Parathyroid adenoma (tissue), 2 donors: Measurements from ENCODE around the gene DLG2.

Source experiments
- H2AFZ ChIP-seq: fragments of 300-600 bp; sonication (generic); one replicate; pipeline ENCODE4 v1.7.0; 2017; ENCODE audit warnings: antibody characterized with exemption, mild to moderate bottlenecking
- H3K27ac ChIP-seq: fragments of 300-600 bp; sonication (generic); one replicate; pipeline ENCODE4 v1.7.0; 2017
- H3K27me3 ChIP-seq: fragments of 300-600 bp; sonication (generic); one replicate; pipeline ENCODE4 v1.7.0; 2017; ENCODE audit warnings: low read length; ENCODE audit not compliant: control insufficient read depth, insufficient read depth
- H3K36me3 ChIP-seq: fragments of 300-600 bp; sonication (generic); one replicate; pipeline ENCODE4 v1.7.0; 2017; ENCODE audit warnings: low read length; ENCODE audit not compliant: control insufficient read depth, insufficient read depth
- H3K4me1 ChIP-seq: fragments of 300-600 bp; sonication (generic); one replicate; pipeline ENCODE4 v1.7.0; 2017; ENCODE audit warnings: control low read depth
- H3K4me2 ChIP-seq: fragments of 300-600 bp; sonication (generic); one replicate; pipeline ENCODE4 v1.7.0; 2017; ENCODE audit warnings: low read length
- H3K4me3 ChIP-seq: fragments of 300-600 bp; sonication (generic); one replicate; pipeline ENCODE4 v1.7.0; 2017; ENCODE audit warnings: low read depth, low read length
- H3K79me2 ChIP-seq: fragments of 300-600 bp; sonication (generic); one replicate; pipeline ENCODE4 v1.7.0; 2017; ENCODE audit warnings: control low read depth
- H3K9ac ChIP-seq: fragments of 300-600 bp; sonication (generic); one replicate; pipeline ENCODE4 v1.7.0; 2017; ENCODE audit warnings: mild to moderate bottlenecking
- H3K9me3 ChIP-seq: fragments of 300-600 bp; sonication (generic); one replicate; pipeline ENCODE4 v1.7.0; 2017; ENCODE audit warnings: low read length; ENCODE audit not compliant: control insufficient read depth
- TF ChIP-seq, protein P1 (sequence below): fragments of 300-600 bp; sonication (generic); IDR thresholded peaks from one replicate; pipeline ENCODE4 v1.7.0; 2017; ENCODE audit warnings: antibody characterized with exemption, mild to moderate bottlenecking
- donor health status: primary hyperparathyroidism.

DLG2 gene

DNA sequence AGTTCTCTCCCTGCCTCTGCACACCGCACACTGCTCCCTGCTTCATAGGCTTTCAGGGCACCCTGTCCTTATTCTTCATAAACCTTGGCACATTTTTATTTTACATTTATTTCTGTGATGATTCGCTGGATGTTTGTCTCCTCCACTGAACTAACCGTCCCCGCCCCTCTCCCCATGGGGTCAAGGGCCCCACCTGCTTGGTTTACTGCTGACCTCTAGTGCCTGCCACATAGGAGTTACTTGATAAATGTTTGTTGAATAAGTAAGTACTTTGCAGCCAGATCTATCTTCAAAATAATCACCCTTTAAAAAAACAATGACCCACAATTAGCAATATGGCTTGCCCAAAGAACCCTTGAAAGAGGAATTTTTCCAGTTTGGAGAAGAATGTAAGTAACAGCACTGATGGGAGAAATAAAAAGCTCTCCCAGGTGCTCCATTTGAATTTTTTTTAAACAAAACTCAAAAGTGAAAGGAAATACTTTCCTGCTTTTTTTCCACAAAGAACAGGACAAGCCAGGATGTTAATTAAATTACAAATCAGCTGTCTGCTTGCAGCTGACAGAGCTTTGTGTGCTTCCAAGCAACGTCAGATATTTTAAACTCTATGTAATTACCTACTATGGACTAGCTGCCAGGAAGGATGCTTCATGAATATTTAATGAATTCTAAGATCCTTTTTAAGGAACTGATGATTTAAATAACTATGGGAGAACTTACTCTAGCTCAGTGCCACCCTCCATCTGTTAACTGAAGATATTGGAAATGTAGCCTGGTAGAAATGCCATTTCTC lies 1083.6 kb downstream of the DLG2 start:
- no peaks in the 10 kb centered on the region for H3K4me1 ChIP-seq
- no peak overlapping the region for H3K4me2 ChIP-seq
- no peak overlapping the region for H3K27ac ChIP-seq
- H3K4me3 ChIP-seq = no peak overlapping the region
- H3K9me3 ChIP-seq = no peaks in the 10 kb centered on the region
- no peaks in the 10 kb centered on the region for H3K79me2 ChIP-seq
- no peaks in the 10 kb centered on the region for H3K36me3 ChIP-seq
- no peak overlapping the region for H2AFZ ChIP-seq
- TF ChIP-seq, protein P1, sequence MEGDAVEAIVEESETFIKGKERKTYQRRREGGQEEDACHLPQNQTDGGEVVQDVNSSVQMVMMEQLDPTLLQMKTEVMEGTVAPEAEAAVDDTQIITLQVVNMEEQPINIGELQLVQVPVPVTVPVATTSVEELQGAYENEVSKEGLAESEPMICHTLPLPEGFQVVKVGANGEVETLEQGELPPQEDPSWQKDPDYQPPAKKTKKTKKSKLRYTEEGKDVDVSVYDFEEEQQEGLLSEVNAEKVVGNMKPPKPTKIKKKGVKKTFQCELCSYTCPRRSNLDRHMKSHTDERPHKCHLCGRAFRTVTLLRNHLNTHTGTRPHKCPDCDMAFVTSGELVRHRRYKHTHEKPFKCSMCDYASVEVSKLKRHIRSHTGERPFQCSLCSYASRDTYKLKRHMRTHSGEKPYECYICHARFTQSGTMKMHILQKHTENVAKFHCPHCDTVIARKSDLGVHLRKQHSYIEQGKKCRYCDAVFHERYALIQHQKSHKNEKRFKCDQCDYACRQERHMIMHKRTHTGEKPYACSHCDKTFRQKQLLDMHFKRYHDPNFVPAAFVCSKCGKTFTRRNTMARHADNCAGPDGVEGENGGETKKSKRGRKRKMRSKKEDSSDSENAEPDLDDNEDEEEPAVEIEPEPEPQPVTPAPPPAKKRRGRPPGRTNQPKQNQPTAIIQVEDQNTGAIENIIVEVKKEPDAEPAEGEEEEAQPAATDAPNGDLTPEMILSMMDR = no peak
- no peak overlapping the region for H3K9ac ChIP-seq
- no peaks in the 10 kb centered on the region for H3K27me3 ChIP-seq

GRCh38 chr11:84541731-84542340 lies 1085.3 kb downstream of the DLG2 start:
- Histone ChIP-seq H3K4me1 (no peaks in the 10 kb centered on the region), H3K4me3 (no peak overlapping the region), H3K27me3 (no peaks in the 10 kb centered on the region), H3K27ac (no peak overlapping the region), H3K36me3 (no peaks in the 10 kb centered on the region), H2AFZ (no peak overlapping the region), H3K79me2 (no peaks in the 10 kb centered on the region), H3K4me2 (no peak overlapping the region), H3K9me3 (no peaks in the 10 kb centered on the region), H3K9ac (no peak overlapping the region)
- TF ChIP-seq, protein P1 = no peak

- Histone ChIP-seq H3K9ac (no peak overlapping the region), H3K4me2 (no peak overlapping the region), H3K9me3 (no peaks in the 10 kb centered on the region), H3K27me3 (no peaks in the 10 kb centered on the region), H3K36me3 (no peaks in the 10 kb centered on the region), H3K27ac (no peak overlapping the region), H2AFZ (no peak overlapping the region), H3K4me3 (no peak overlapping the region), H3K4me1 (no peaks in the 10 kb centered on the region), H3K79me2 (no peaks in the 10 kb centered on the region)
- TF ChIP-seq, protein P1 = no peak
These were observed 1090.7 kb downstream of the DLG2 start for GRCh38 chr11:84536456-84536855.

GRCh38 chr11:84532364-84532763 lies 1094.8 kb downstream of the DLG2 start:
- H3K79me2 ChIP-seq = no peaks in the 10 kb centered on the region

More at GRCh38 chr11:84532364-84532763, 1094.8 kb downstream of the DLG2 start:
- Histone ChIP-seq H3K4me1 (no peaks in the 10 kb centered on the region), H3K9me3 (no peaks in the 10 kb centered on the region), H3K27ac (no peak overlapping the region), H3K4me2 (no peak overlapping the region), H3K9ac (no peak overlapping the region), H3K4me3 (no peak overlapping the region), H2AFZ (no peak overlapping the region), H3K27me3 (no peaks in the 10 kb centered on the region), H3K36me3 (no peaks in the 10 kb centered on the region)
- TF ChIP-seq, protein P1 = no peak
